Body of pancreas (tissue), 4 donors: ENCODE data around the gene FAM156A. TPM values are rescaled to one million over a fixed set of nuclear protein-coding genes. Genes with fewer than 3 reads are reported as not detected.
"Not testable (repeated sequence)": the region's sequence is repeated elsewhere in the genome, so short reads cannot be mapped to it uniquely, and the experiment has no call there.

Experiments used
- ATAC-seq: fragments of 150-250 bp; one replicate; pipeline ENCODE4 v1.9.1; 2016
- DNase-seq, 4 donors: peaks; one replicate each; pipeline ENCODE4 v3.0.0-alpha.2; 2019
- H3K27ac ChIP-seq, 4 donors: fragments of 200-600 bp; sonication (generic); 1 replicate in 3 of 4; 2 replicates in 1 of 4; pipeline versions ENCODE4 v1.5.1 to v1.6.1; 2016 to 2019; ENCODE audit warnings: mild to moderate bottlenecking in 1 of 4, mixed read lengths in 1 of 4, moderate library complexity in 1 of 4
- H3K27me3 ChIP-seq, 2 donors: fragments of 200-600 bp; sonication (generic); one replicate each; pipeline ENCODE4 v1.6.0; 2016; ENCODE audit warnings: mild to moderate bottlenecking in 1 of 2
- H3K36me3 ChIP-seq, 2 donors: fragments of 200-600 bp; sonication (generic); replicated peaks in 1 of 2; 2 replicates each; pipeline ENCODE4 v1.5.1; 2016; ENCODE audit warnings: low read depth in 2 of 2; ENCODE audit not compliant: insufficient read depth in 1 of 2
- H3K4me1 ChIP-seq: fragments of 200-600 bp; sonication (generic); one replicate; pipeline ENCODE4 v1.6.0; 2016
- H3K4me3 ChIP-seq, 2 donors: fragments of 200-600 bp; sonication (generic); 1 replicate in 1 of 2; 2 replicates in 1 of 2; pipeline ENCODE4 v1.5.1; 2016 to 2019
- H3K9me3 ChIP-seq, 3 donors: fragments of 200-600 bp; sonication (generic); 1 replicate in 2 of 3; 2 replicates in 1 of 3; pipeline ENCODE4 v1.5.1; 2016
- CTCF ChIP-seq, 7 experiments: fragments of 450-650 bp in 4 of 7; fragments of 200-600 bp in 3 of 7; sonication (generic) in 3 of 7; IDR thresholded peaks; one replicate each; pipeline ENCODE4 v1.5.1; 2016 to 2019; ENCODE audit warnings: antibody characterized with exemption in 7 of 7
- POLR2A ChIP-seq, 3 donors: fragments of 450-650 bp; IDR thresholded peaks; one replicate each; pipeline ENCODE4 v1.6.1; 2016; ENCODE audit warnings: antibody characterized with exemption in 3 of 3, mild to moderate bottlenecking in 2 of 3
- WGBS, 2 donors: methylation state at CpG; one replicate each; pipeline ENCODE4 v1.1.5; 2017; 5-methylcytosine and 5-hydroxymethylcytosine counted together
- intact Hi-C: fragments of 100-400 bp; cut with DNase I; formaldehyde crosslinking; loops from one replicate; pipeline ENCODE4 v1.15.1; 2023
- total RNA-seq, 2 donors: library from RNA; depleted of rRNA; stranded (reverse); fragments of >200 nt; gene quantifications; one replicate each; pipeline ENCODE4 v1.1.0, GENCODE V29; 2016

The FAM156A gene
- total RNA-seq, 2 donors from 2014 or later: 20.1 to 24.6 TPM

- DNase-seq, intact Hi-C loops, H3K4me3 ChIP-seq, H3K4me1 ChIP-seq, H3K27ac ChIP-seq, H3K36me3 ChIP-seq, H3K9me3 ChIP-seq, ATAC-seq, H3K27me3 ChIP-seq: not testable (repeated sequence)
- WGBS, 2 donors: no CpG with 5 or more reads among the region's 4 CpGs
Measured at GRCh38 chrX:52949325-52949724, 9.0 kb downstream of the FAM156A start.

GRCh38 chrX:52948265-52948664 is 10.1 kb downstream of the FAM156A start:
- H3K27ac ChIP-seq, ATAC-seq, H3K4me1 ChIP-seq, intact Hi-C loops, H3K4me3 ChIP-seq, H3K9me3 ChIP-seq, DNase-seq, H3K27me3 ChIP-seq, H3K36me3 ChIP-seq: not testable (repeated sequence)
- no CpG with 5 or more reads among the region's 17 CpGs for WGBS, 2 donors

- ATAC-seq, H3K9me3 ChIP-seq, H3K27ac ChIP-seq, H3K36me3 ChIP-seq, H3K4me3 ChIP-seq, H3K27me3 ChIP-seq, intact Hi-C loops, DNase-seq, H3K4me1 ChIP-seq: not testable (repeated sequence)
- WGBS, 2 donors: no CpG with 5 or more reads among the region's 16 CpGs
Measured at GRCh38 chrX:52947501-52947900, 10.8 kb downstream of the FAM156A start.

- H3K9me3 ChIP-seq, H3K36me3 ChIP-seq, H3K4me3 ChIP-seq, intact Hi-C loops, H3K27ac ChIP-seq, DNase-seq, ATAC-seq, H3K27me3 ChIP-seq, H3K4me1 ChIP-seq: not testable (repeated sequence)
- WGBS, 2 donors: no CpG with 5 or more reads among the region's 14 CpGs
Measured at GRCh38 chrX:52945838-52946494, 12.4 kb downstream of the FAM156A start.

- intact Hi-C loops, H3K4me3 ChIP-seq, H3K27ac ChIP-seq, H3K36me3 ChIP-seq, H3K9me3 ChIP-seq, DNase-seq, H3K27me3 ChIP-seq, ATAC-seq, H3K4me1 ChIP-seq: not testable (repeated sequence)
- no CpG with 5 or more reads among the region's 10 CpGs for WGBS, 2 donors
Measured at GRCh38 chrX:52941728-52942127, 16.6 kb downstream of the FAM156A start.

- H3K4me1 ChIP-seq, H3K36me3 ChIP-seq, ATAC-seq, H3K4me3 ChIP-seq, H3K9me3 ChIP-seq, H3K27me3 ChIP-seq, intact Hi-C loops, H3K27ac ChIP-seq, DNase-seq: not testable (repeated sequence)
- no CpG with 5 or more reads among the region's 4 CpGs for WGBS, 2 donors
Measured at GRCh38 chrX:52940704-52941103, 17.6 kb downstream of the FAM156A start.

GRCh38 chrX:52935470-52935784 is 22.9 kb downstream of the FAM156A start:
- intact Hi-C loops, H3K9me3 ChIP-seq, H3K27me3 ChIP-seq, DNase-seq, H3K36me3 ChIP-seq, H3K4me1 ChIP-seq: not testable (repeated sequence)
- peak; percentile 5 for ATAC-seq
- Histone ChIP-seq H3K4me3 (peak overlapping the region; percentile 34 to 42), H3K27ac (peak overlapping the region; percentile 83 to 95 (median 91))
- 0 to 14% methylated on average over 5 to 9 of the region's 10 CpGs for WGBS, 2 donors

GRCh38 chrX:52934704-52935469 is 23.4 kb downstream of the FAM156A start:
- Histone ChIP-seq H3K4me3 (peak overlapping the region; percentile 34 to 42), H3K36me3 (no peaks in the 10 kb centered on the region), H3K27me3 (no peaks in the 10 kb centered on the region), H3K4me1 (no peaks in the 10 kb centered on the region), H3K9me3 (no peaks in the 10 kb centered on the region), H3K27ac (peak overlapping the region; percentile 83 to 95 (median 91))
- intact Hi-C loops: no loop called here
- peak; percentile 97 for ATAC-seq
- peak; percentile 91 to 98 (median 96) for DNase-seq
- 0 to 1% methylated on average over 15 to 50 of the region's 61 CpGs for WGBS, 2 donors
- TF ChIP-seq CTCF (IDR thresholded peaks at IDR 0.05) (peak; percentile 55 to 100 (median 99)), POLR2A (IDR thresholded peaks at IDR 0.05) (peak; percentile 66 to 86 (median 84))
